GM21390 (cell line): ENCODE measurements around the gene CMIP.

Experiments
- ATAC-seq: cut with Tn5 transposase; IDR thresholded peaks from one replicate; pipeline ENCODE4 v1.9.1; 2021; ENCODE audit not compliant: unreplicated experiment

CMIP gene

DNA sequence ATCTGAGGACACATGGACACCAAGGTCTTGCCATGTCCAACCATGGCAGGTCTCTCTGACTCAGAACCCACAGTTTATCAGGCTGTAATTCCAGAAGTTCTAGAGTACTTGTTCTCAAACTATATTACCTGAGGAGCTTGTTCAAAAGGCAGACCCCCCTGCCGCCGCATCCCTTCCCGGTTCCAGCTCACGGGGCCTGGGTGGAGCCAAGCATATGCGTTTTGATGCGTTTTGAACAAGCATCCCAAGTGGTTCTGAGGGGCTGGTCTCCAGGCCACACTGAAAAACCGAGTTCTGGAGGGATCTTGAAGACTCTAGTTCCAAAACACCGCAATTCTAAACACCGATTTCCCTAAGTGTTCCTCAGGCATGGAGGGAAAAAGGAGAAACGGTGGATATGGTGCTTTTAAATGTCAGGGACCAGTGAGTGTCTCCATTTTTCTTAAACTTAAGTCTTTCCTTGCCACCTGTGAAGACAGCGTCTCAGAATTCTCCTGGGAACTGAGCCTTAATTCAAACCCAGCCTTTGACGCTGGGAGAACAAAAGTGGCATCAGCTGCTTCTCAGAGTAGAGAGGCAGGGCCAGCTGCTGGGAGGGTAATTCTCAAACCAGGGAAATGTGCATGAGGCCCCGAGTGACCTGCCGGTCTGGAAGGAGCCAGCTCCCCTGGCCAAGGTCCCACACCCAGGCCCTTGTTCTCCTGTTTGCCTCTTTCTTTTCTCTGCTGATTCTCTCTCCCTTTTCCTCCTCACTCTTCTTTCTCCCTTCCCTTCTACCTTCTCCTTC, 250.1 kb downstream of the CMIP start:
- ATAC-seq, result no peak

GRCh38 chr16:81695321-81696165, 250.9 kb downstream of the CMIP start:
- no peak for ATAC-seq

GRCh38 chr16:81696166-81696960, 251.8 kb downstream of the CMIP start:
- ATAC-seq, result no peak

- ATAC-seq, result no peak
These were observed 252.5 kb downstream of the CMIP start for GRCh38 chr16:81696961-81697615.

DNA sequence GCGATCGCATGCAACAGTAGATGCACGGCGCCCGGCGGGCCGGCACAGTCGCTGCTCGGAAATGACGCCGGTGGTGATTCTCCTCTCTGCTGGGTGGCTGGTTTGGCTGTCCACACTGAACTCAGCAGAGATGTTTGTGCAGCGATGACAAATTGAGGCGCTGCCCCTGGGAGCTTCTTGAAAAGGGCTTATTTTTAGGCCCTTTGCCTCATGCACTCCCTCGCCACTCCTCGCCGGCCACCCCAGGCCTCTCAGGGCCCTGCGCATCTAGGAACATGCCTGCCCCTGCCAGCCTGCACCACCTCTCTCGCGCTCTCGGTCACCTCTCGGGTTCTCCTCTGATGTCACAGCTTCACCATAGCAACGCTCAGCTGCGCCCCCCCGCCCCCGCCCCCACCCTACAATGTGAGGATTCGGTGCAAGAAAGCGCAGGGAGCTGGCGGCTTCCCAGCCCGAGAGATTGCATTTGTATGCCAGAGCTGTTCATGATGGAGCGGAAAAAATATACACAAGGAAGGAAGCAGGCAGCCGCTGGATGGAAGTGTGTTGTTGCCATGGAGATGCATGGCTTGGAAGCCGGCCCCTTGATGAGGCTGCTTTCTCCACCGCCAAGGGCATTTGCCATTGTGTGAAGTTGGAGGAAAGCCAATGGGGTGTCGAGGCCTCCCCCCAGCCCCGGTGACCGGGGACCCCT, 253.2 kb downstream of the CMIP start:
- no peak for ATAC-seq

GRCh38 chr16:81698310-81698641, 253.7 kb downstream of the CMIP start:
- no peak for ATAC-seq

- ATAC-seq, result no peak
These were observed 255.0 kb downstream of the CMIP start for GRCh38 chr16:81699596-81699995.

DNA sequence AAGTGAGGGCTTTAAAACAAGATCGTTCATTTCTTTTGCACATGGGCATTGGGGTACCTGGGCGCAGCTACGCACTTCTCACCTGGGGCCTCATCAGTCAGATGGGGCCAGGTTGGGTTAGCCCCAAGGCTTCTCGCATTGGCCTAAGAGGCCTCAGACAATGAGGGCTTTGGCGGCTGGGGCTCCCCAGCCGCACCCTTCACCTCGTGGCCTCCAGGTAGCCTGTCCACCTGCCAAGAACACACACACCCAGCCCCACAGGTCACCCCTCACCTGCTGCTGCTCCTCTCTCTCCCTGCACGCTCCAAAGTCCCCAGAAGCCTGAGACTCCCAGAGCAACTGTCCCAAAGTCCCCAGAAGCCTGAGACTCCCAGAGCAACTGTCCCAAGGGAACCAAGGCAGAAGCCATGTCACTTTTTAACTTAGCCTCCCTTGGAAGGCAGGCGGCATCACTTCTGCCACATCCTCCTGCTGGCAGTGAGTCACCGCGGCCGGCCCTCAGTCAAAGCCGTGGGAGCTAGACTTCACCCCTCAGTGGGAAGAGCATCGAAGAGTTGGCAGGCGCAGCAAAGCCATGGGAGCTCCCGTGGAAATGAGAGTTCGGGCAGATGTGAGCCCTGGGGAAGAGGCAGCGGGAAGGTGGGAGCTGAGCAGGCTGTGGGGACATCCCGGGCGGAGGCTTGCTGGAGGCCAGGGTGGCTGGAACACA, 255.6 kb downstream of the CMIP start:
- ATAC-seq, result no peak

GRCh38 chr16:81700780-81701165, 256.2 kb downstream of the CMIP start:
- ATAC-seq, result no peak

GRCh38 chr16:81701296-81701970, 256.8 kb downstream of the CMIP start:
- no peak for ATAC-seq

DNA sequence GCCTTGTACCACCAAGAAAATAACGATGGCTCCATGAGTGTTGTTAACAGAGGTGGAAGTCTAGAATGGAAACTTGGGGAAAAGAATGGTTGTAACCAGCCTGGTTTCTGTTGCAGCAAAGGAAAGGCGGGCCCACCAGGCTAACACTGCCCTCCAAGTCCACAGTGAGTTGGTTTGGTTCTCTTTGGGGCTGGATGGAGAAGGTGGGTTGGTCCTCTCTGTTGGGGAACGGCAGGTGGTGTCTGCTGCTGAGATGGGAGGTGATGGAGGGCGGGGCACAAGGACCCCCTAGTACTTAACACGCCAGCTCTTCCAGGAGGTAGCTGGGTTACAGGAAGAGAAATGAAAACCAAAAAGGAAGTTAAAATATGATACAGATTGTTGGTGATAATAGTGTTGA, 257.9 kb downstream of the CMIP start:
- ATAC-seq, result no peak

DNA sequence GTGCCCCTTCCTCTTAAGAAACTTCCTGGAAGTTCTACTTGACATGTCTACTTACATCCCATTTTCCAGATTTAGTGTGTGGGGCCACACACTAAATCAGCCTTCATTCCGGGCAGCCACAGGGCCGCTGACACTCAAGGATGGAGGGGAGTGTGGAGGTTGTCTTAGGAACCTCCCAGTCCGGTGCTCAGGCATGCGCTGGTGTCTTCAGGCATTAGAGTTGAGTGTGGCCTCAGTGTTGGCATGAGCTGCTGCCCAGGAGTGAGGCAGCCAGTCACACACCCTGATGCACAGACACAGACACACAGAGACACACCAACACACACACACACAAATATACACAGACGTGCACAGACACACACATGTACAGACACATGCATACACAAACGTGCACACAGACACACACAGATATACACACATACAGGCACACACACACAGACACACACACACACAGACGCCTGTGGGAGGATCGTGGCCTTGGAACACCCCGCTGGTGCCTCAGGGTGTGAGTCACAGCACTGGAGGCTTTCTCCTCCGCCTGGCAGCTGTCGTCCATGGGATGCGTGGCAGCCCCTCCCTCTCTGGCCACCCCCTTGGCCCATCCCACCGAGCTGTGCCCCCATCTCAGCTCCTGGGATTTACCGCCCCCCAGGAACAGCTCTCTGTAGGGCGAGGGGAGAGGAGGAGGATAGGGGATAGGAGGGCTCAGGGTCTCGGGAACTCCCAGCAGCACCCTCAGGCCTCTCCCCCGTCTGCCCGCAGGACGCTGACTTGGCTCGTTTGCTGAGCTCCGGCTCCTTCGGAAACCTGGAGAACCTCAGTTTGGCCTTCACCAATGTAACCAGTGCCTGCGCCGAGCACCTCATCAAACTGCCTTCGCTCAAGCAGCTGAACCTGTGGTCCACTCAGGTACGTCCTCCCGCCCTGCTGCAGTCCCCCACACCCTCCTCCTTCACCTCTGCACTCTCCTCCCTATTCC, 258.9 kb downstream of the CMIP start:
- no peak for ATAC-seq

GRCh38 chr16:81705261-81705660, 260.7 kb downstream of the CMIP start:
- ATAC-seq, result no peak

- ATAC-seq, result no peak
These were observed 262.0 kb downstream of the CMIP start for GRCh38 chr16:81706327-81707295.

DNA sequence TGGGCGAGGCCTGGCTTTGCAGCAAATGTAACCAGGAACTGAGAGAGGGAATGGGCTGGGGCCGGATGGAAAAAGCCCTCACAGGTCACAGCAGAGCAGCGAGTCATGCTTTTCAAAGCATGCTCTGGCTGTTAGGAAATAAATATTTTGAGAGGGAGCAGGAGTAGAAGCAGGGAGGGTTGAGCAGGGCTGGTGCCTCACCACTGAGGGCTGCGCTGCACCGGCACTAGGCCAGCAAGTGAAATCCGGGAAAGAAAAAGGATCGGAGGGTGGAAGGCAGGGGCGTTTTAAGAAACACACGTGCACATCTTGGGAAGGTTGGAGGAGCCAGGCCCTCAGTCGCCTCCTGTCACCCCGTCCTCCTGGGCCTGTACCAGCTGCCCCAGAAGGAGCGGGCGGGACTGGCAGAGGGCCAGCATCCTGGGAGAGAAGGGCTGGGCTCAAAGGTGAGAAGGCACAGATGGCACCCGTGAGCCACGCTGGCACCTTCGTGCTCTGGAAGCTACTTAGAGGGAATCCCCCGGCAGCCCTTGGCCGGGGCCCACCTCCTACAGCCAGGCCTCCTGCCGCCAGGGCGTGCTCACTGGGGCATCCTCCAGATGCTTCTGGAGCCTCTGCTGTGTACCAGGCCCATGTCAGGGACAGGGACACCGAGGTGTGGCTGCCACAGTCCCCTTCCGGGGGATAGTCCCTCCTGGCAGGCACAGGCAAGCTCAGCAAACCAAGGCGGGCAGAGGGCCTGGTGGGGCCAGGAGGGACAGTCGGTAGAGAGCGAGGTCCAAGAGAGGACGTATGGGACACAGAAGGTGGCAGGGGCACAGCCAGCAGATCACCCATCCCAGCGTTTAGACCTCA, 263.0 kb downstream of the CMIP start:
- ATAC-seq, result no peak
